GM21447 (cell line): ENCODE measurements around the gene MADD.
A peak's percentile ranks its signal among the peaks of the same experiment; 100 is the strongest.
"Not testable (repeated sequence)": the region's sequence is repeated elsewhere in the genome, so short reads cannot be mapped to it uniquely, and the experiment has no call there.

Experiments
- ATAC-seq: cut with Tn5 transposase; IDR thresholded peaks from one replicate; pipeline ENCODE4 v1.9.1; 2021; ENCODE audit not compliant: unreplicated experiment

The MADD gene

DNA sequence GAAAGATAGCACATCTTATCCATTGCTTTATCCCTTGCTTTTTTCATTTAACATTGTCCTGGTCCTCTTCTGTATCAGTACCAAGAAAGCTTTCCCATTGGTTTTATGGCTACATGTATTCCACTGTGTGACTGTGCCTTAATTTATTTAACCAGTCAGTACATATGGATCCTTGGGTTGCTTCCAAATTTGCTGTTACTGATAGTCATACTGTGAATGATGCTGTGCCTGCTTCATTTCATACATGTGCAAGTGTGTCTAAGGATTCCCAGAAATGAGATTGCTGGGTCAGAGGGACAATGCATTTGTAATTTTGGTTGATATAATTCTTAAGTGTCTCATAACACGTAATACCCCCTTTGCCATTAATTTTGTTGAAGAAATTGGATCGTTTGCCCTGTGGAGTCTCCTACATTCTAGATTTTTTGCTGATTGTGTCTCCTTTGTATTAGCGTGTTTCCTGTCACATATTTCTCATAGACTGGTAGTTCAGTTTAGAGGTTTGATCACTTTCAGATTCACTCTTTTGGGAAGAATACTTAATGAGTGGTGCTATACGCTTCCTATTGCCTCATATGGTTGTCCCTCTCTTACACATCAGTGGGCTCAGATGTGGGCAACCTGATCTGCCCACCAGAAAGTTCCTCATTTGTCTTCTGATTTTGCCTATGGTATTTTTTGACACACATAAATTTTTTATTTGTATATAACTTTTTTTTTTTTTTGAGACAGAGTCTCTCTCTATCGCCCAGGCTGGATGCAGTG lies 47.3 kb downstream of the MADD start:
- ATAC-seq: peak; percentile 89

DNA sequence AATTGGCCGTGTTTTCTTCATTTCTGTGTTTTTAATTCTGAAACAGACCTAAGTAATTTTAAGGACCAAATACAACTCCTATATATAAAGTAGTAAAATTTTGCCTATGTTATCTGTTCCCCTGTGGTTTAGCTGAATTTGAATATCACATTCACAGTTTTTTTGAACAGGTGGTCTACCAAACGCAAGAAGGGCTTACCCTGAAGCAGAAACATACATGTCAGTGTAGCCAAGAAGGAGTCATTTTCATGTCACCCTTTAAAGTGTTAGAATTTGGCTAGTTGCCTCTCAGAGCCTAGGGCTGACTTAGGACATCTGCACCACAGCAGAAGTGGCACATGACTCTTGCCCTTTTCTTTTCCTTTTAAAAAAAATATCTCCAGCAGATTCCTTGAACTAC lies 48.2 kb downstream of the MADD start:
- ATAC-seq: no peak

DNA sequence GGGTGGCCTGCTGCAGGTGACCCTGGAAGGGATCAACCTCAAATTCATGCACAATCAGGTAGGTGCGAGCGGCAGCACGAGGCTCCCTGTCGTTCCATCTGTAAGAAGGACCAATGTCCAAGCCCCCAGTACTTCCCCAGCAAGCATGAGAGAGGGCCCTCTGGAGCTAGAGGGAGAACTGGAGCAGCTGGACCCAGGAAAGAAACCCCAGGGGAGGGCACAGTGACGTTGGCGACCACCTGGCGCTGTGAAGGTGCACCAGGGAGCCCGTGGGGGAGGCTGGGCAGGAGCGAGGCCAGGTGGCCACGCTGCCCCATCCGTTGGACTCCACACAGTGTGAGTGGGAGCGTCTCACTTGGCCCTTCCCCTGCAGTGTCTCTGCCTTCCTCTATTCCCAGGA lies 54.6 kb downstream of the MADD start:
- ATAC-seq: no peak

DNA sequence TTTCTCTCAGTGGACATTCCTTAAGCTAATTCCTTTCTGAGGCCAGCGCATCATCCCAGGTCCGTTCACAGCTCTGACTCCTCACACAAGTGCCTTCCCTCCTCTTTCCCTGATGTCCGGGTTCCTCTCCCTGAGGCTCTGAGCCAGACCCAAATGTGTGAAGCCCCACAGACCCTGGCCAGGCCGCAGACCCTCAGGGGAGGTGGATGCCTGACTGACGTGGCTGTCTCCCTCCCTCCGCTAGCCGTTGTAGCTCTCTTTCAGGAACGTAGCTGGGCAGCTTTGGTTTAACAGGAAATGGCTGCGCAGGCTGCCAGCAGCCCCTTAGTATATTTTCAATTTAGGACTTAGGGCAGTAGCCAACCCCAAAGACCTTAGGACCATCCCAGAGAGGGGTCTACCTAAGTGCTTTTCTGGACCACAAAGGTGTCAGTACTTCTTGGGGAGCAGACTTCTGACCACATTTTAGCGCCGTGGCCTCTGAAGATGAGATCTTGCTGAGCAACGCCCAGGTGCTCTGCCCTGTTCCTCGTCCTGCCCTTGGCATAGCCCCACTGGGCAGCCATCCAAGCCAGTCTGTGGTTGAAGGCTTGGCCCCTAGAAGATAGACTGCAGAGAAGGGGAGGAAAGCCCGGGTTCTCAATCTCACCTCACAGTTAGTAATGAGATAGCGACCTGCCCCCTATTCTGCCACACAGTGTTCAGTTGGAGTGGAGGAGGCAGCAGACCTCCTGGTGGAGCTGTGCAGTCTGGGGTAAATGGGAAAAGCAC lies 55.5 kb downstream of the MADD start:
- ATAC-seq: no peak

DNA sequence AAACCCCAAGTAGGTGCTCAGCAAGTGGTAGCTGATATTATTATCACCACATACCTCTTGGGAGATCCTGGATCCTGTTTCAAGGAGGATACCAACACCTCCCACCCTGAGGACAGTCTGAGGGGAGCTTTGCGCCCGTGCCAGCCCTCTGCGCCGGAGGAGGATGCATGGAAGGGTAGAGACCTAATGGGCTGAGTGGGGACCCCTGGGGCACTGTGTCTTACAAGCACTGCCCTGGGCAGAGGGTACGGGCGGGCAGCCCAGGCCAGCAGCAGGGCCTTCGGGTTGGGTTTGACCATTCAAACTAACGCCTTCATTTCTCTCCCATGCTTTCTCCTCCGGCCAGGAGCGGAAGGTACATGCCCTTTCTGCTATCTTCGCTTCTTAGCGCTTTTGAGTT lies 56.3 kb downstream of the MADD start:
- ATAC-seq: no peak

DNA sequence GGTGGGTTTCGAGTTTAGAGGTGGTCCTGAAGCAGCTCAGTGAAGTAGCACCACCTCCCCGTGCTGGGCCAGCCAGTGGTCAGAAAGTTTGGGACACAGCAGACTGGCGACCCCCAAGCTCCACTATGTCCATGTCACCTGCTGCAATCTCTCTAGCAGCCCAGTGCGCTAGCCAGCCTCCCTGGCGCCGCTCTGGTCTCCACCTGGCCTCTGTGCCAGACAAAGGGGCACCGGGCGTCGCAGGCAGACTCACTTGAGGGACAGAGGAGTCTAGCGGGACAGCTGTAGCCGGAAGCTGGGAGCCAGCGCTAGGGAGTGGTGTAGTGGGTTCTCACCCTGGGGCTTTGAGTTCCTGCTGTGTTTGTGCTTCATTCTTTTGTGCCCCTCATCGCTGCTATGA lies 57.1 kb downstream of the MADD start:
- no peak for ATAC-seq

DNA sequence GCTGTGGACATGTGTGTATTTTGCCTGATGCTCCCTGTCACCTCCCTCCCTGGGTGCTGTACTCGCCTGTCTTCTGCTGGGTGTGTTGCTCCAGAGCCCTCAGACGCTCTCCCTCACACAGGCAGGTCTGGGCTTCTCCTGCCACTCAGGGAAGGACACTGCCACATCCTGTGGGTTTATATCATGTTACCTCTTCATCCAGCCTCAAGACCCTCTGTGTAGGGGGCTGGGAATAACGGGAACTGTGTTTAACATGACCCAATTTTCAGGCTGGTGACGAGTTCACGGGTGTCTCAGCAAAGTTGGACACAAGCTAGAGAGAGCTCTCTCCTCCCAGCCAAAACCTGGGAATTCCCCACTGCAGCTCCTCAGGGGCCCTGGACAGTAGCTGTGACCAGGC lies 58.0 kb downstream of the MADD start:
- no peak for ATAC-seq

DNA sequence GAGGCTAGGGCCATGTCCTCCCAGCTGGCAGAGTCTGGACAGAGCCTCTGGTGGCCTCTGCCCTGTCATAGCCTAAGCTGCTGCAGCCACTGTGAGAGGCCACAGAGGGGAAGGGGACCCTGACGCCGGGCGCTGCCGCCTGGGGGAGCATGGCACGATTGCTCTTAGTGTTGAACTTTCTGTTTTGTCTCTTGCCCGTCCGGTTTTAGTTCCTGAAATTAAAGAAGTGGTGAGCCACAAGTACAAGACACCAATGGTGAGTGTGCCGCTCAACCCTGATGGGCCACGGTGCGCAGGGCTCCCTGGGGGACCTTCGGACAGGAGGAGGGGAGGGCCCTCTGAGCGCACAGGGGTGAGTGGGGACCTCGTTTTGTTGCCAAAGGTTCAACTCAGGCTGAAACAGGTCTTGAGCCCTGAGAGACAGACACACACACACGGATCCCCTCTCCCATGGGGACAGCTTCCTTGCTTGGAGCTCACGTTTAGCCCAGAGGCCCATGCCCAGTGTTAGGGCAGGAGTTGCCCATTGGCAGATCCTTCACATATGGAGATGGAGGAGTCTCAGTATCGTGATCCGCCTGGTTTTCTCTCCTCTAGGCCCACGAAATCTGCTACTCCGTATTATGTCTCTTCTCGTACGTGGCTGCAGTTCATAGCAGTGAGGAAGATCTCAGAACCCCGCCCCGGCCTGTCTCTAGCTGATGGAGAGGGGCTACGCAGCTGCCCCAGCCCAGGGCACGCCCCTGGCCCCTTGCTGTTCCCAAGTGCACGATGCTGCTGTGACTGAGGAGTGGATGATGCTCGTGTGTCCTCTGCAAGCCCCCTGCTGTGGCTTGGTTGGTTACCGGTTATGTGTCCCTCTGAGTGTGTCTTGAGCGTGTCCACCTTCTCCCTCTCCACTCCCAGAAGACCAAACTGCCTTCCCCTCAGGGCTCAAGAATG lies 58.8 kb downstream of the MADD start:
- peak; percentile 73 for ATAC-seq

DNA sequence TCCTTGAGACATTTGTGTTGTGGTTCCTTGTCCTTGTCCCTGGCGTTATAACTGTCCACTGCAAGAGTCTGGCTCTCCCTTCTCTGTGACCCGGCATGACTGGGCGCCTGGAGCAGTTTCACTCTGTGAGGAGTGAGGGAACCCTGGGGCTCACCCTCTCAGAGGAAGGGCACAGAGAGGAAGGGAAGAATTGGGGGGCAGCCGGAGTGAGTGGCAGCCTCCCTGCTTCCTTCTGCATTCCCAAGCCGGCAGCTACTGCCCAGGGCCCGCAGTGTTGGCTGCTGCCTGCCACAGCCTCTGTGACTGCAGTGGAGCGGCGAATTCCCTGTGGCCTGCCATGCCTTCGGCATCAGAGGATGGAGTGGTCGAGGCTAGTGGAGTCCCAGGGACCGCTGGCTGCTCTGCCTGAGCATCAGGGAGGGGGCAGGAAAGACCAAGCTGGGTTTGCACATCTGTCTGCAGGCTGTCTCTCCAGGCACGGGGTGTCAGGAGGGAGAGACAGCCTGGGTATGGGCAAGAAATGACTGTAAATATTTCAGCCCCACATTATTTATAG lies 59.6 kb downstream of the MADD start:
- no peak for ATAC-seq

DNA sequence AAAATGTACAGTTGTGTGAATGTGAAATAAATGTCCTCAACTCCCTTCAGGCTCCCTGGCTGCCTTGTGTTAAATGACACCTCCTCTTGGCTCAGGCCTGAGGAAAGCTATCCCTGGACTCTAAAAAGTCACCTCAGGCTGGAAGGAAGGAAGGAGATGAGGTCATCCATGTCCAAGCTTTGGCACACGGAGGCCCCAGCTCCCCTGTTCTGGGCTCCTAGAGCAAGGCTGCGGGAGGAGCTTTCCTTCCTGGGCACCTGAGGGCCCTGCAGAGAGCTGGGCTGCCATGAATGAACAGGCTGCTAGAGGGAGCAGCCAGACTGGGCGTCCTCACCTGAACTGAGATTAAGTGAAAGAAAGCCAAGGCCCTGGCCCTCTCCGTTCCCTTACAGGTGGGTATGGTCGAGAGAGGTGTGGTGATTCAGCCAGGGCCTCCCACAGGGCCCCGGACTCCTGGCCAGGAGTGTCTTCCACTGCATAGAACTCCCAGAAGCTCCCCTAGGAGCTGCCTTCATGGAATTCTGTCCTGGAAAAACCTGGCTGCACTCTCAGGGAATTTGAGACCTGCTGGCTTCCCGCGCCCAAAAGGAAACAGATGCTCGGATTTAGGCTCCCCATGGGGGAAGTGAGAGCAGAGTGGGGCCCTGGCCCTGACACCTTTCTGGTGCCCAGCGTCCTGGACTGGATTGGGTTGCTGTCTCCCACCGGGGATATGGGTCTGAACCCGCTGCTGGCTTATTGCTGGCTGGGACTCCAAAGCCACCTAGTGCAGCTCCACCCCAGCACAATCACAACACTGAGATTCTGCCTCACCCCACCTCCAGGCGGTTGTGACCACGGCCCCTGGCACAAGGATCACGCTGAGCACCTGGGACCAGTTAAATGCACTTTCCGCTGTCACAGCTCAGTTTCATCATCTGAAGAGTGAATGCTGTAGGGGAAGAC lies 60.3 kb downstream of the MADD start:
- ATAC-seq: no peak

DNA sequence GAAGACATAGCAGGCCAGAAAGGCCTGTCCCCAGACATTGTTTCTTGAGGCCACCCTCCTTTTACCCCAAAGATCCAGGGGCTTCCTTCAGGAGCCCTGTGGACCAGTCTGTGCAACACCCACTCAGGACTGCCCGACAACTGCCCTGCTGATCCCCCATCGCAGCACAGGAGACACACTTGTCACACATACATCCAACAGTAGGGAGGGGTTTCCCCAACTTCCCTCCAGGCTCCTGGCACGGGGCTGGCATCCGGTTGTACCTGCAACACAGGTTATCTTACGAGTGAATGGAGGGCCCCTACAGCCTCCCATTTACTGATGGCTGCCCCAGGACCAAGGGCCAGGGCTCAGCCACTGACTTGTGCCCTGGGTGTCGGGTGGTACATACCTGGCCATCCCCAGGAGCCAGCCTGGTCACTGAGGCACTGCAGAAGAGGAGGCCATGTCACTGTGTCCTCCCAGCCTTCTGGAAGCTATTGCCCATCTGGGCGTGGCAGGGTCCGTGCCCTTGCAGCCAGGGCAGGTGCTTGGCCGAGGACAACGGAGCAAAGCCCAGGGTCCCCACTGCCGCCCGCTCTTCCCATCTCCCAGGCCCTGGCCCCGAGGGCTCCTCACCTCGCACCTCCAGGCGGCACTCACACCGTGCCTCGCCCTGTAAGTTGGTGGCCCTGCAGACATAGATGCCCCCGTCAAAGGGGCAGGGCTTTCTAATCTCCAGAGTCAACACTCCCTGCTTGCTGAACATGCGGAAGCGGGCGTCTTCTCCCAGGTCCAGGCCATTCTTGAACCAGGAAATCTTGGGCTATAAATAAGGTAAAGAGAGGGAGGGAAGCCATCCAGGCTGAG lies 61.7 kb downstream of the MADD start:
- no peak for ATAC-seq

DNA sequence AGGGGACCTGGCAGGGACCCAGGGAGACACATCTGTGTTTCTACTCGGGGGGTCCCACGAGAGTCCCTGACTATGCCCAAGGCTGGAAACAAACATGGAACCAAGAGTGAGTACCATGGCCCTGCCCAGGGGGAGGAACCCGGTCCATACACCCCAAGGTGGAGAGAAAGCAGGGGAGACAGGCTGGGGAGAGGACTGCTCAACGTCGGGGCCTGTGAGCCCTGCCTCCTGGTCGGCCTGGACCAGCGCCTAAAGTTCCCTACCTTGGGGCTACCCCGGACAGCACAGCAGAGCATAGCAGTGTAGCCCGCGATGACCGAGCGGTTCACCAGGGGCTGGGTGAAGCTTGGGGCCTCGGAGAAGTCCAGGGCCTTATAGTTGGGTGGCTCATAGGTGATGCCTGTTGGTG lies 62.4 kb downstream of the MADD start:
- ATAC-seq: no peak

DNA sequence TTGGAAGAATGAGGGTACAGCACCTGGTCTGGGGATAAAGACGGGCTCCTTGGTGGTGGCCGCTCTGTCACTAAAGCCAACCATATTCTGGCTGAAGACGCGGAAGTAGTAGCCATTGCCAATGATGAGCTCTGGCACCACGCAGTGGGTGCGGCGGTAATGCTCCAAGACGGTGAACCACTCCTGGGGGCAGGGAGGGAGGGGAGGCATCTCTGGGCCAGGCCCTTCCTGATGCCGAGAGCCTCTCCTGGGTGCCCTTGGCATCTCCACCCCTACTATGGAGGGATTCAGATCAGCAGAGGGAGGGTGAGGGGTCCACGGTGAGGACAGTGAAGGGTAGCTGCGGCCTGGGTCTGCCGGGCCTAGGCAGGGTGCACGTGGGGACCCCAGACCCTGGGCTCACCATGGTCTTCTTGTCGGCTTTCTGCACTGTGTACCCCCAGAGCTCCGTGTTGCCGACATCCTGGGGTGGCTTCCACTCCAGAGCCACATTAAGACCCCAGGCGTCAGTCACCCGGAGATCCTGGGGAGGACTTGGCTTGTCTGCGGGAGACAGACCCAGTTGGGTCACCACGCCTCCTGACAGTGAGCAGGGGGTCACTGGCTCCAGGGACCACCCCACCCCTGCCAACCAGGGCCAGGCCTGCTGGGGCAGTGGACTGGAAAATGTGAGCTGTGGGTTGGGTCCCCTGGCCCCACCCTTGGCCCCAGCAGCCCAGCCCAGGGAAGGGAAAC lies 63.0 kb downstream of the MADD start:
- no peak for ATAC-seq

DNA sequence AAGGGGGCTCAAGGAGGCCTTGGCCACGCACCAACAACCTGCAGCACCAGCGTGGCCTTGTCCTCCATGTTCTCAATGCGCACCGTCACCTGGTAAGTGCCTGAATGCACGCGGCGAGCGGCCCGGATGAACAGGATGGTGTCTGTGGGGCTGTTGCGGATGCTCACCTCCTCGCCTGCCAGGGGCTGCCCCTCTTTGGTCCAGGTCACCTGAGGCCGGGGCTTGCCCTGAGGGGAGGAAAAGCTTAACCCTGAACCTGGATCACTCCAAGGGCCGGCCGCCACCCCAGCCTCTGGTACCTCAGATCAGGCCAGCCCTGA lies 63.6 kb downstream of the MADD start:
- ATAC-seq: no peak

DNA sequence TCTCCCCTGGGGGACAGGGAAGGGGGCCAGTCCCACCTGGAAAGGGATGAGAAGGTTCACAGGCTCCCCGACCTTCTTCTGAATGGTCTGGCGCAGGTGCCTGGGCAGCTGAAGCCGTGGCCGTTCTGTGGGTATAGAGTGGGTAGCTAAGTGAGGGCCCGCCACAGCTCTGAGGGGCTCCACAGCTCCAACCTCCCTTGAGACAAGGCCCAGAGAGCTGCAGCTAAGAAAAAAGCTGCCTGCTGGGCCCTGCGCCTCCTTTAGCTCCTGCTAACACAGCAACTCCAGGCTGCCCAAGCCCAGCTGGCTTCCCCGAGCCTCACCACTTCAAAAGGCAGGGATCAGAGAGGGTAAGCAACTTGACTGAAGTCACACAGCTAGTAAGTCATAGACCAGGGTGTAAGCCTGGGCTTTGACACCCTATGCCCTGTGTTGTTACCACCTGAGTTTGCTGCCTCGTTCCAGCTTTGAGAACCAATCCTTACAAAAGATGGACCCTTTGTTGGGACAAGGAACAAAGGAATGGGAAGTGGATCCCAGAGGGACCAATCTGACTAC lies 64.0 kb downstream of the MADD start:
- no peak for ATAC-seq

DNA sequence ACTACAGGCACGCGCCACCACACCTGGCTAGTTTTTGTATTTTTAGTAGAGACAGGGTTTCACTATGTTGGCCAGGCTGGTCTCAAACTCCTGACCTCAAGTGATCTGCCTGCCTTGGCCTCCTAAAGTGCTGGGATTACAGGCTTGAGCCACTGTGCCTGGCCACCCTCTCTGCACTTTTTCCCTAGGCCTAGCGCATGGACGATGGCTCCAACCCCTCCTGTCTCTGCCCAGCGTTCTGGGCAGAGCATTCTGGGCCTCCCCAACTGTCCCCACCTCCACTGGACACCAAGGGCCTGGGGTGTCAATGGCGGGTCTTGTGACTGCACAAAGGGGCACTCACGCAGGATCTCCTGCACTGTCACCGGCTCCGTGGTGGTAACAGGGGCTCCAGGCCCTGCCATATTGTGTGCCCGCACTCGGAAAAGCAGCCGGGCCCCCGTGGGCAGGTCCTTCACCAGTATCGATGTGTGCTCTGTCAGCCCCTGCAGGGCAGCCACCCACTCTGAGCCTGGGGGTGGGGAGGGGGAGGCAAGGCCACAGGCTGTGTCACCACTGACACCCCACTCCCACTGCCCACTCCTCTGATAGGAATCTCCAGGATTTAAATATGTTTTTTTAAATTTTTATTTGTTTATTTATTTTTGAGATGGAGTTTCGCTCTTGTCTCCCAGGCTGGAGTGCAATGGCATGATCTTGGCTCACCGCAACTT lies 64.9 kb downstream of the MADD start:
- not testable (repeated sequence) for ATAC-seq

DNA sequence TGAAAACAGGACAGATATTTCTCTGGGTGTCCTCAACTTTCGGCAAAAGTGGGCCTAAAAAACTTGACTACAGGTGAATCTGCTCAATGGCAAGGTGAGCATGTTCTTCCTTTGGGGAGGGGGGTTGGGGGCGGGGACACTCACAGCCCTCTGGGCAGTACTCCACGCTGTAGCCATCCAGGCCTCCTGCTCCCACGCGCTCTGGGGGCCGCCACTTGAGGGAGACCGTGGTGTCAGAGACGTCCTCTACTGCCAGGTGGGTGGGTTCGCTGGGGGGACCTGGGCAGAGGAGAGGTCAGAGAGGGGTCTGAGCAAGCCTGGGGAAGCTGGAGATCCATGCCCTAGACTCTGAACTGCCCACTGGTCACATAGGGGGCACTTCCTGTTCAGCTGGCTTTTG lies 65.8 kb downstream of the MADD start:
- ATAC-seq: no peak

DNA sequence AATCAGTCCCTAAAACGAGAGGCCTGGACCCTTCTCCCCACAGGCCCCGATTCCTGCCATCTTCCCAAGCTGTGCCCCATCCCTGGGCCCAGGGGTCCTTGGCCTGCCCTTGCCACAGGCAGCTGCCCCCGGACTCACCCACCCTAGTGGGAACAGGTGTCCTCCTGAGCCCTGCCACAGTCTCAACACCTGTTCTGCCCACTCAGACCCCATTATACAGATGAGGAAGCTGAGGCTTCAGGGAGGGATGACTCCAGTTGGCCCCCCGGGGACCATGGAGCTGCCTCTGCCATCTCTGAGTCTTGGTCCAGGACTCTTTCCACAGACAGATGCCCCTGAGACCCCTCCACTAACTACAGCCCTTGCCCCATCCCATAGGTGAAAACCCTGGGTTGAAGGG lies 66.7 kb downstream of the MADD start:
- ATAC-seq: no peak
